ENCODE results near the gene SYT17. TPM values are rescaled to one million over a fixed set of nuclear protein-coding genes. Genes with fewer than 3 reads are reported as not detected.

SYT17 gene
- total RNA-seq, 2 donors from 2014 or later, result 0.22 to 1.8 TPM

- H3K4me3 ChIP-seq, result no peak overlapping the region
- no peak overlapping the region for H3K27ac ChIP-seq
- H3K4me1 ChIP-seq, result no peaks in the 10 kb centered on the region
- no peak for TF ChIP-seq CTCF (IDR thresholded peaks at IDR 0.05)
- no peak for DNase-seq (ENCODE audit: low spot score)
- no peaks in the 10 kb centered on the region for H3K36me3 ChIP-seq
- H3K27me3 ChIP-seq, result no peaks in the 10 kb centered on the region
- peaks cover 0 to 21% of the 10 kb centered on the region in 2 donors for H3K9me3 ChIP-seq
Measured at GRCh38 chr16:19232988-19233387, 64.9 kb downstream of the SYT17 start.

- H3K27me3 ChIP-seq, result no peaks in the 10 kb centered on the region
- peaks cover 0 to 21% of the 10 kb centered on the region in 2 donors for H3K9me3 ChIP-seq
- H3K4me3 ChIP-seq, result no peak overlapping the region
- H3K36me3 ChIP-seq, result no peaks in the 10 kb centered on the region
- H3K4me1 ChIP-seq, result no peaks in the 10 kb centered on the region
- no peak for DNase-seq (ENCODE audit: low spot score)
- H3K27ac ChIP-seq, result no peak overlapping the region
- TF ChIP-seq CTCF (IDR thresholded peaks at IDR 0.05), result no peak
Measured at GRCh38 chr16:19235478-19235877, 67.4 kb downstream of the SYT17 start.

- TF ChIP-seq CTCF (IDR thresholded peaks at IDR 0.05), result no peak
- H3K9me3 ChIP-seq, result peaks cover 0 to 21% of the 10 kb centered on the region in 2 donors
- no peak for DNase-seq (ENCODE audit: low spot score)
- H3K27ac ChIP-seq, result no peak overlapping the region
- H3K4me3 ChIP-seq, result no peak overlapping the region
- H3K36me3 ChIP-seq, result no peaks in the 10 kb centered on the region
- no peaks in the 10 kb centered on the region for H3K27me3 ChIP-seq
- H3K4me1 ChIP-seq, result no peaks in the 10 kb centered on the region
Measured at GRCh38 chr16:19235886-19236285, 67.8 kb downstream of the SYT17 start.

GRCh38 chr16:19236561-19237209 lies 68.6 kb downstream of the SYT17 start:
- H3K9me3 ChIP-seq, result peaks cover 0 to 21% of the 10 kb centered on the region in 2 donors
- no peak for TF ChIP-seq CTCF (IDR thresholded peaks at IDR 0.05)
- no peaks in the 10 kb centered on the region for H3K4me1 ChIP-seq
- H3K27ac ChIP-seq, result no peak overlapping the region
- H3K36me3 ChIP-seq, result no peaks in the 10 kb centered on the region
- no peak for DNase-seq (ENCODE audit: low spot score)
- H3K27me3 ChIP-seq, result no peaks in the 10 kb centered on the region
- no peak overlapping the region for H3K4me3 ChIP-seq

GRCh38 chr16:19238406-19238805 lies 70.4 kb downstream of the SYT17 start:
- Histone ChIP-seq H3K27me3 (no peaks in the 10 kb centered on the region), H3K27ac (no peak overlapping the region), H3K4me3 (no peak overlapping the region), H3K36me3 (no peaks in the 10 kb centered on the region), H3K4me1 (no peaks in the 10 kb centered on the region), H3K9me3 (peaks cover 0 to 21% of the 10 kb centered on the region in 2 donors)
- no peak for DNase-seq (ENCODE audit: low spot score)
- no peak for TF ChIP-seq CTCF (IDR thresholded peaks at IDR 0.05)

Measured in right atrium auricular region (tissue), 2 donors.